Spinal cord (tissue), 10 donors: Measurements from ENCODE around the gene LRRC4B. TPM values are rescaled to one million over a fixed set of nuclear protein-coding genes. Genes with fewer than 3 reads are reported as not detected.

Experiments
- DNase-seq, 6 donors: peaks; one replicate each; pipeline versions ENCODE4 v3.0.0 to v3.0.0-alpha.2; 2013 to 2015; ENCODE audit warnings: low spot score in 6 of 6, low read depth in 4 of 6
- H3K27ac ChIP-seq: one replicate; pipeline ENCODE4 v1.5.1; 2013; ENCODE audit warnings: low read depth, low read length, control low read depth
- H3K27me3 ChIP-seq: one replicate; pipeline ENCODE4 v1.6.1; 2013; ENCODE audit warnings: low read length; ENCODE audit not compliant: control insufficient read depth, insufficient read depth
- H3K36me3 ChIP-seq: one replicate; pipeline ENCODE4 v1.6.1; 2013; ENCODE audit warnings: low read length; ENCODE audit not compliant: control insufficient read depth, insufficient read depth
- H3K4me1 ChIP-seq: one replicate; pipeline ENCODE4 v1.6.1; 2013; ENCODE audit warnings: low read length; ENCODE audit not compliant: control insufficient read depth, insufficient read depth
- H3K4me3 ChIP-seq: one replicate; pipeline ENCODE4 v1.5.1; 2013; ENCODE audit warnings: low read depth, low read length, control low read depth
- H3K9me3 ChIP-seq: one replicate; pipeline ENCODE4 v1.6.1; 2013; ENCODE audit warnings: low read length; ENCODE audit not compliant: control insufficient read depth, insufficient read depth
- WGBS: methylation state at CpG from one replicate; pipeline ENCODE4 v1.1.5; 2013; ENCODE audit warnings: missing lambda C conversion rate; ENCODE audit not compliant: insufficient coverage; 5-methylcytosine and 5-hydroxymethylcytosine counted together
- polyA plus RNA-seq, 2 donors: library from polyadenylated mRNA; unstranded; fragments of 120-200 nt; gene quantifications; one replicate each; pipeline ENCODE4 v1.2.1, GENCODE V29; 2013; ENCODE audit not compliant: insufficient read length in 2 of 2
- total RNA-seq, 2 donors: library from RNA; depleted of rRNA in 1 of 2; stranded (reverse); fragments of 120-200 nt in 1 of 2; fragments of >200 nt in 1 of 2; gene quantifications; one replicate each; pipeline versions ENCODE4 v1.2.3 to v1.2.4, GENCODE V29; 2013 to 2014
- donor health status: healthy.

LRRC4B gene
- total and polyA plus RNA-seq, 4 donors: 30.4 to 209 (median 132) TPM

DNA sequence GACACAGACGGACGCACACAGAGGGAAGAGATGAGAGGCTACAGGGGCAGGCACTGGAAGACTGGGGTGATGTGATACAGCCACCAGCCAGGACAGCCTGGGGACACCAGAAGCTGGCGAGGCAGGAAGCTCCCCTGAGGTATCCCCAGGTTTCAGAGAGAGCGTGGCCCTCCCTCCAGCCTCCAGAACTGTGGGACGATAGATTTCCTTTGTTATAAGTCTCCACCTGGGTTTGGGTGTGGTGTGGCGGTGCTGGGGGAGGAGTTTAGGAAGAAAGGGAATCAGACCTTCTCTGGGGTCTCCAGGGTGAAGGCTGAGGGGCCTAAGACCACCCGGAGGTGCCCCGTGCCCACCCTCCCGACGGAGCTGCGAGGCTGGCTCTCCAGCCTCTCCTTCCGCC is 51.8 kb downstream of the LRRC4B start:
- 85% methylated on average over 3 of the region's 12 CpGs for WGBS
- H3K9me3 ChIP-seq: no peaks in the 10 kb centered on the region
- no peak for DNase-seq
- no peaks in the 10 kb centered on the region for H3K27me3 ChIP-seq
- H3K4me1 ChIP-seq: peaks cover 45% of the 10 kb centered on the region
- no peak overlapping the region for H3K27ac ChIP-seq
- H3K36me3 ChIP-seq: peaks cover 59% of the 10 kb centered on the region
- H3K4me3 ChIP-seq: no peak overlapping the region

DNA sequence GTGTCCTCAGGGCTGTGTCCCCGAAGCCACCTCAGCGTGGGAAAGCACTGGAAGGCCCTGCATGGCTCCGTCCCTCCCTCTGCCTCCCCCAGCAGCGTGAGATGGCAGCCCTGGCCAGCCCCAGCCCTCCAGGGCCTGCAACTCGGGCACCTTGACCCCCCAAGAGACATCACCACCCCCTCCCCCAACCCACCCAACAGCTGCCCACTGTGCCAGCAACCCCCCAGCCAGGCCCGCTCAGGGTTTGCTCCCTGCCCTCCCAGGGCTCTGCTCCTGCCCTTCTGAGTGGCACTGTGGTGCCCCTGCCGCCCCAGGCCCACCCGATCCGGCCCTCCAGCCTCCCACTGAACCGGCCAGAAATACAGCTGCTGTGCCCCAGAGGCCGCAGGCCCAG is 53.1 kb downstream of the LRRC4B start:
- Histone ChIP-seq H3K36me3 (peaks cover 59% of the 10 kb centered on the region), H3K9me3 (no peaks in the 10 kb centered on the region), H3K4me1 (peaks cover 54% of the 10 kb centered on the region), H3K27me3 (no peaks in the 10 kb centered on the region), H3K27ac (peak overlapping the region; percentile 44), H3K4me3 (no peak overlapping the region)
- 54% methylated on average over 11 of the region's 11 CpGs for WGBS
- no peak for DNase-seq

- H3K4me1 ChIP-seq: peaks cover 60% of the 10 kb centered on the region
- peak overlapping the region; percentile 44 for H3K27ac ChIP-seq
- H3K27me3 ChIP-seq: no peaks in the 10 kb centered on the region
- peak overlapping the region; percentile 14 for H3K4me3 ChIP-seq
- H3K9me3 ChIP-seq: no peaks in the 10 kb centered on the region
- 21% methylated on average over 36 of the region's 38 CpGs for WGBS
- H3K36me3 ChIP-seq: peaks cover 59% of the 10 kb centered on the region
- peak in 5 of 6 donors; percentile 63 to 98 (median 82) for DNase-seq
Measured at GRCh38 chr19:50514346-50515167, 53.7 kb downstream of the LRRC4B start.

DNA sequence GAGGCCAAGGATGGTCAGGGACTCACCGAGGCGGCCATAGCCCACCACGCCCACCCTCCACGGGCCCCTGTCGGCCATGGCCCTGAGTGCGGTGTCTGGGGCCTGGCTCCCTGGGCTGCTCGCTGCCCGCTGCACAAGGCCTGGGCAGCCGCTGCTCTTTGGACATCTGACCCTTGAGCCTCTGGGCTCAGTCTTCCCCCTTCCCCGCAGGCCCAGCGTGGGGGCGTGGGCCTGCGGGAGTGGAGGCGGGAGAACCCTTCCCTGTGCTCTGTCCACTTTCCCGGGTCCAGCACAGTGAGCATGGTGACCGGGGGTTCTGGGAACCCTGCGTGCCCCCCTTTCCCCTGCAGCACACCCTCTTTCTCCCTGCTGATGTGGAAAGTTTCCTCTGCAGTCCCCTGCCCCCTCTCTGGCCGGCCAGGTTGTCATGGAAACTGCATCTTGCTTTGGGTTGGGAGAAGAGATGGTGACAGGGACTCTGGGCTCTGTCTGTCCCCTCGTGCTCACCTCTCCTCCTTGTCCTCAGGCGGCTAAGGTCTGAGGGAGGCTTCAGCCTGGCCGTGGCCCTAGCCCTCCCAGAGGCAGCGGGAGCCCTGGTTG is 54.4 kb downstream of the LRRC4B start, which contains the start of gene ASPDH:
Gene ASPDH (minus strand): TSS at position 168 of the 600 bp plus-strand sequence. CDS start 90 bp downstream, at position 78.
- H3K27me3 ChIP-seq: no peaks in the 10 kb centered on the region
- H3K4me3 ChIP-seq: peak within 1 kb of the TSS; percentile 14
- peaks cover 67% of the 10 kb centered on the region for H3K4me1 ChIP-seq
- peaks cover 54% of the 10 kb centered on the region for H3K36me3 ChIP-seq
- peak in 2 of 6 donors; percentile 73 to 85 for DNase-seq
- no peaks in the 10 kb centered on the region for H3K9me3 ChIP-seq
- H3K27ac ChIP-seq: peak within 1 kb of the TSS; percentile 44
- WGBS: 34% methylated on average over 15 of the region's 22 CpGs

DNA sequence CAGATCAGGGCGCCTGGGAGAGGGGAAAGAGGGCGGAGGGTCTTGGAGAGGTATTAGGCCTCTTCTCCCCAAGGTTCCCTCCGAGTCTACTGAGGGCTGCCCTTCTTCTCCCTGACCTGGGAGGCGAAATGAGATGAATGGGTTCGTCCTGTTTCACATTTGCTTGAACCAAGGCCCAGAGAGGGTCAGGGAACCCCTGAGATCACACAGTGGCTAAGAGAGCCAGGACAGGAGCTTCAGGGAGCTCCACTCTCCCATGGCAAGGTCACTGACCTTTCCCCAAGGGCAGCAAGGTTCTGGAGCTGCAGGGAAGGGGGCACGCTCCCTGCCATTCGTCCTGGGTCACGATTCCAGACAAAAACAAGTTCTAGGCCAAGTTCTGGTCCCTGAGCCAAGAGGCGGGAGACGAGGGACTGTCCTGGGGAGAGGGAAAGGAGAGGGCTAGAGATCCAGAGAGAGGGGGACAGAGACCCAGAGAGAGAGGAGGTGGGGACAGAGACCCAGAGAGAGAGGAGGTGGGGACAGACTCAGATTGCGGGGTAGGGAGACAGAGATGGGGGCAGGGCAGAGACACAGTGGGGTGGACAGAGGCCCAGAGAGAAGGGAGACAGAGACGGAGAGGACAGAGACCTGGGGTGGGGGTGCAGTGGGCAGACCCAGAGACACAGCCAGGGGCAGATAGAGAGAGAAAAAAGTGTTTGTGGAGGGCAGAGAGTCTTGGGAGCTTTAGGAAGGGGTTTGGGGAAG is 55.1 kb downstream of the LRRC4B start:
- Histone ChIP-seq H3K27ac (peak overlapping the region; percentile 44), H3K9me3 (no peaks in the 10 kb centered on the region), H3K27me3 (no peaks in the 10 kb centered on the region), H3K4me3 (no peak overlapping the region), H3K4me1 (peaks cover 73% of the 10 kb centered on the region), H3K36me3 (peaks cover 47% of the 10 kb centered on the region)
- 57% methylated on average over 9 of the region's 12 CpGs for WGBS
- no peak for DNase-seq

DNA sequence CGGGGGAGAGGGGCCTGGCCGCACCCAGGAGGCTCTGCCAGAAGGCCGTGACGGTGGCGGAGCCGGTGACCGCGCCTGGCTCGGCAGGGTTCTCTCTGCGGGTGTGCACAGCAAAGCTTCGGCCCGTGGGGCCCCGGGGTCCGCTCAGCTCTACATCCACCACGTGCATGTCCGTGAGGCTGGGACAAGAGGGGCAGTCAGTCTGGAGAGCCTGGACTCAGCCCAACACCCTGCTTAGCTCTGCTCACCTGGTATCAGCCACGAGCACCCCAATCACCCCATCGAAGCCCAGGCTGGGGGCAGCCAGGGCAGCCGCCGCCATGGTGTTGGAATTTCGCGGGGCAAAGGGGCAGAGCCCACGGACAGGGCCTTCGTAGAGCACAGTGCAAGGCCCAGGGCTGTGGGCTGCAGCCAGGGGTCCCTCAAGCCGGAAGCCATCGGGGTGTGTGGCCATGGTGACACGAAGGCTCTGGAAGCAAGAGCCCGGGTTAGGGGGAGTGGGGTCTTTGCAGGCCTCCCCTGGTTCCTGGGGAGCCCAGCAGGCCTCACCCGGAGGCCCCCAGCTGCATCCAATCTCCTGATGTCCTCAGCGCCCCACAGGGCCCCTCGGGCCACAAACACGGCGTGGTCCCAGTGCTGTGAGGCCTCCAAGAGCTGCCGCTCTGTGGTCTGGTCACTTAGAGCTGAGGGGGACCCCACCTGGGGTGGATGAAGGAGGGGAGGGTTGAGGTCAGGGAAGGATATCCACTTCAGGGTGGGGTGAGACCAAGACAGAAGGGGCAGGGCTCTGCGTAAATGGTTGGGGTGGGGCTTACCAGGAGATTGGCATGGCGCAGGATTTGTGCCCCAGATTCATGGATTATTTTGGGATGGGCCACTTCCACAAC is 55.9 kb downstream of the LRRC4B start:
- H3K4me3 ChIP-seq: no peak overlapping the region
- H3K27me3 ChIP-seq: no peaks in the 10 kb centered on the region
- 79% methylated on average over 27 of the region's 36 CpGs for WGBS
- DNase-seq: peak in 1 of 6 donors; percentile 21
- H3K9me3 ChIP-seq: no peaks in the 10 kb centered on the region
- peak overlapping the region; percentile 96 for H3K27ac ChIP-seq
- peaks cover 39% of the 10 kb centered on the region for H3K36me3 ChIP-seq
- peaks cover 78% of the 10 kb centered on the region for H3K4me1 ChIP-seq

- peaks cover 78% of the 10 kb centered on the region for H3K4me1 ChIP-seq
- under 1% methylated on average over 69 of the region's 69 CpGs for WGBS
- H3K27ac ChIP-seq: peak within 1 kb of the TSS; percentile 96
- H3K4me3 ChIP-seq: peak within 1 kb of the TSS; percentile 78
- H3K9me3 ChIP-seq: no peaks in the 10 kb centered on the region
- H3K27me3 ChIP-seq: no peaks in the 10 kb centered on the region
- H3K36me3 ChIP-seq: peaks cover 30% of the 10 kb centered on the region
- DNase-seq: peak; percentile 93 to 100 (median 97)
Measured at GRCh38 chr19:50511069-50511822, 57.0 kb downstream of the LRRC4B start, which contains the start of gene JOSD2. Gene JOSD2, minus strand, starts transcription at chr19:50511191. Its CDS starts 760 bp downstream, at chr19:50510431.

GRCh38 chr19:50510700-50511068 is 57.6 kb downstream of the LRRC4B start:
- 2% methylated on average over 10 of the region's 10 CpGs for WGBS
- no peaks in the 10 kb centered on the region for H3K9me3 ChIP-seq
- H3K4me1 ChIP-seq: peaks cover 75% of the 10 kb centered on the region
- no peaks in the 10 kb centered on the region for H3K27me3 ChIP-seq
- H3K4me3 ChIP-seq: peak overlapping the region; percentile 78
- peak overlapping the region; percentile 96 for H3K27ac ChIP-seq
- peaks cover 30% of the 10 kb centered on the region for H3K36me3 ChIP-seq
- DNase-seq: peak; percentile 88 to 100 (median 93)
